ENCODE measurements around the gene ARHGEF7. TPM values are rescaled to one million over a fixed set of nuclear protein-coding genes. Genes with fewer than 3 reads are reported as not detected.

Gene ARHGEF7
- polyA plus RNA-seq, 1 experiment: 40.3 TPM

DNA sequence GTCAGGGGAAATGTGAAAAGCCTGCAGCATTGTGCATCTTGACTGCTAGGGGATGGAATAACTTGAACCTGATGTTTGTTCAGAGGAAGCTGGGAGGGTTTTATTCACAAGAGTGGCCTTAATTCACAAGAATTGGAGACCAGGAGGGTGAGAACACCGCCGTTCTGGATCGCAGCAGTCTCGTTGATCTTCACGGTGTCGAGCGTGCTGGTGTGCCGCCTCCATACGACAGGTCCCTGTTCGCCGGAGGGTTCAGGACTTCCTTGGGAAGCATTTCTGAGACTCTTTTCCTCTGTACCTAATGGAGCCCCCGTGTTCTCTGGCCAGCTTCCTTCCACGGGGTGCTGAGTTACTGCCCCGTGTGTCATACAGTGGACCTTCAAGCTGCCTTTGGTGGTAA lies 66.9 kb downstream of the ARHGEF7 start:
- DNase-seq (ENCODE audit: low read depth, low spot score): no peak
- POLR2A ChIA-PET: no interaction called here
- Histone ChIP-seq H3K9me3 (ENCODE audit: control insufficient read depth, insufficient read depth, low read length) (no peaks in the 10 kb centered on the region), H3K4me3 (ENCODE audit: low read depth, low read length) (no peak overlapping the region), H3K27me3 (ENCODE audit: control insufficient read depth, insufficient read depth, low read length) (no peaks in the 10 kb centered on the region), H3K27ac (ENCODE audit: low read depth, low read length) (no peak overlapping the region)
- TF ChIP-seq, protein P1, sequence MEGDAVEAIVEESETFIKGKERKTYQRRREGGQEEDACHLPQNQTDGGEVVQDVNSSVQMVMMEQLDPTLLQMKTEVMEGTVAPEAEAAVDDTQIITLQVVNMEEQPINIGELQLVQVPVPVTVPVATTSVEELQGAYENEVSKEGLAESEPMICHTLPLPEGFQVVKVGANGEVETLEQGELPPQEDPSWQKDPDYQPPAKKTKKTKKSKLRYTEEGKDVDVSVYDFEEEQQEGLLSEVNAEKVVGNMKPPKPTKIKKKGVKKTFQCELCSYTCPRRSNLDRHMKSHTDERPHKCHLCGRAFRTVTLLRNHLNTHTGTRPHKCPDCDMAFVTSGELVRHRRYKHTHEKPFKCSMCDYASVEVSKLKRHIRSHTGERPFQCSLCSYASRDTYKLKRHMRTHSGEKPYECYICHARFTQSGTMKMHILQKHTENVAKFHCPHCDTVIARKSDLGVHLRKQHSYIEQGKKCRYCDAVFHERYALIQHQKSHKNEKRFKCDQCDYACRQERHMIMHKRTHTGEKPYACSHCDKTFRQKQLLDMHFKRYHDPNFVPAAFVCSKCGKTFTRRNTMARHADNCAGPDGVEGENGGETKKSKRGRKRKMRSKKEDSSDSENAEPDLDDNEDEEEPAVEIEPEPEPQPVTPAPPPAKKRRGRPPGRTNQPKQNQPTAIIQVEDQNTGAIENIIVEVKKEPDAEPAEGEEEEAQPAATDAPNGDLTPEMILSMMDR (IDR thresholded peaks at IDR 0.05; ENCODE audit: low read depth, low read length): no peak
- CTCF ChIA-PET: no interaction called here

DNA sequence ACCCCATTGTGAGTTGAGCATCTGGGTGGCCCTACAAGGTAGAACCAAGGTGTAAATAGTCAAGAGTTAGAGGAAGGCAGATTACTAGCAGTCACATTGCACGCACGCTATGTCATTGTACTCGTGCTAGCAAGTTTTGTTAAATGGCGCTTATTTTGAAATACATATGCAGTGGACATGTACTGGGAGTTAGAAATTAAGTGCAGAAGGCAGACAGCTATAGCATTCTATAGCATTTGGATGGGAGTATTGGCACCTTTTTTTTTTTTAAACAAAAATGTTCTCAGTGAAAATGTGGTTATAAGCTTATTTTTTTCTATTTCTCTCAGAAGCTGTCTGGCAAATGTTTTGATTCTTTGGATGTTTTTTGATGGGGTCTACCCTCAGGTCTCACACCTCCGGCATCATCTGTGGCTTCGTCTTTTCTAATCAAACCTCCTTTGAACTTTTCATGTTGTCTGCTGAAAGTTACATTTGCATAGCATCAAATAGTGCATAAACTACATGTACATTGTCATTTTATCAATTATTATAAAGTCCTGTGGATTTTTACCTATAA lies 68.1 kb downstream of the ARHGEF7 start:
- TF ChIP-seq, protein P1 (IDR thresholded peaks at IDR 0.05; ENCODE audit: low read depth, low read length): no peak
- no peak overlapping the region for H3K27ac ChIP-seq (ENCODE audit: low read depth, low read length)
- no peak for DNase-seq (ENCODE audit: low read depth, low spot score)
- no peak overlapping the region for H3K4me3 ChIP-seq (ENCODE audit: low read depth, low read length)
- no peaks in the 10 kb centered on the region for H3K27me3 ChIP-seq (ENCODE audit: control insufficient read depth, insufficient read depth, low read length)
- ChIA-PET CTCF (no interaction called here), POLR2A (no interaction called here)
- H3K9me3 ChIP-seq (ENCODE audit: control insufficient read depth, insufficient read depth, low read length): no peaks in the 10 kb centered on the region

DNA sequence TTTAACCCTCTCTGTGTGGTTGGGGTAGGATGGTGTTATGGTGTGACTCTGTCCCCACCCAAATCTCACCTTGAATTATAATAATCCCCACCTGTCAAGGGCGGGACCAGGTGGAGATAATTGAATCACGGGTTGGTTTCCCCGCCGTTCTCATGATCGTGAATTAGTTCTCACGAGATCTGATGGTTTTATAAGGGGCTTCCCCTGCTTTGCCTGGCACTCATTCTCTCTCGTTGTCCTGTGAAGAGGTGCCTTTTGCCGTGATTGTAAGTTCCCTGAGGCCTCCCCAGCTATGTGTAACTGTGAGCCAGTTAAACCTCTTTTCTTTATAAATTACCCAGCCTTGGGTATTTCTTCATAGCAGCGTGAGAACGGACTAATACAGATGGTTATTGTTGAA lies 68.8 kb downstream of the ARHGEF7 start:
- H3K27ac ChIP-seq (ENCODE audit: low read depth, low read length): no peak overlapping the region
- no peaks in the 10 kb centered on the region for H3K9me3 ChIP-seq (ENCODE audit: control insufficient read depth, insufficient read depth, low read length)

DNA sequence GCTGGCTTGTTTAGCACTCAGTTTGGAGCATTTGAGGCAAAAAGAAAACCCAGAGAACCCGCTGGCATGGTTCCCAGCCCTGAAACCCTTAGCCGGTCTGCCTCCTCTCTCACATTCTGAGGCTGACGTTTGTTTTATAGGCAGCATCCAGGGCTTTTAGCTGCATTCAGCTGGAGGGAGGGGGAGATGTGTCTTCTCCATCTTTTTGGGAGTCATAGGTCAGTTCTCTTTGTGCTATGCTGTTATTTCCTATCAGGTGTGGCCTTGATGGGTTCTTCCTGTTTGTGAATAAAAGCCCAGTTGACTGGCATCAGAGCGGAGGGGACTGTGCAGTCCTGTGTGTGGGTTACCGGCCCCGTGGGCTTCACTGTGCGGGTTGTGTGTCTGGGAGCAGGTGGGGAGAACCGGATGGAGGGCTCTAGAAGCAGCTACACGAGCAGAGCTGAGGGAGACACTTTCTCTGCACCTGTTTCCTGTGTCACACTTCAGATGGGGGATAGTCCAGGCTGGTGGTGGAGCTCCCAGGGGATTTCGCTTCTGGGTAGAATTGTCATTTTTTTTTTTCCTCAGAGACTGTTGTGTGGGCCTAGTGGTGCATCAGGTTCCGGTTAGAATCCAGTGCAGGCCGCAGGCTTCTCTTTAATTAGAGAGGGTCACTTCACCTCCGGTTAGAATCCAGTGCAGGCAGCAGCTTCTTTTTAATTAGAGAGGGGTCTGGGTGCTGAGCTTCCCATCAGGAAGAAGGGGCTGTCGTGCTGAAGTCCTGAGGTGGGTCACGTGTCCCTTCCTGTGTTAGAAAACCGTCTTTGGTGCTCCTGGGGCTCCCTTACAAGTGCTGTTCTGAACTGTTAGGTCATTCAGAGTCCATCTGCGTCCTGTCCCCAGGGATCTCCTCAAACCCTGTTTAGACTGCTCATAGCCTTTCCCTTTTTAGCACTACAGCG lies 69.6 kb downstream of the ARHGEF7 start:
- no peaks in the 10 kb centered on the region for H3K27me3 ChIP-seq (ENCODE audit: control insufficient read depth, insufficient read depth, low read length)
- H3K9me3 ChIP-seq (ENCODE audit: control insufficient read depth, insufficient read depth, low read length): no peaks in the 10 kb centered on the region
- H3K27ac ChIP-seq (ENCODE audit: low read depth, low read length): peak overlapping the region; percentile 42
- no peak for DNase-seq (ENCODE audit: low read depth, low spot score)
- H3K4me3 ChIP-seq (ENCODE audit: low read depth, low read length): no peak overlapping the region
- ChIA-PET CTCF (no interaction called here), POLR2A (interaction anchor here (0.9 kb wide), 1 partner anchor 84 kb away, joined by 3 read pairs; no protein-coding TSS in a partner anchor)
- TF ChIP-seq, protein P1 (IDR thresholded peaks at IDR 0.05; ENCODE audit: low read depth, low read length): no peak

More for the DNA sequence above, 68.8 kb downstream of the ARHGEF7 start:
- ChIA-PET POLR2A (no interaction called here), CTCF (no interaction called here)
- no peak for DNase-seq (ENCODE audit: low read depth, low spot score)
- Histone ChIP-seq H3K27me3 (ENCODE audit: control insufficient read depth, insufficient read depth, low read length) (no peaks in the 10 kb centered on the region), H3K4me3 (ENCODE audit: low read depth, low read length) (no peak overlapping the region)
- TF ChIP-seq, protein P1 (IDR thresholded peaks at IDR 0.05; ENCODE audit: low read depth, low read length): no peak

DNA sequence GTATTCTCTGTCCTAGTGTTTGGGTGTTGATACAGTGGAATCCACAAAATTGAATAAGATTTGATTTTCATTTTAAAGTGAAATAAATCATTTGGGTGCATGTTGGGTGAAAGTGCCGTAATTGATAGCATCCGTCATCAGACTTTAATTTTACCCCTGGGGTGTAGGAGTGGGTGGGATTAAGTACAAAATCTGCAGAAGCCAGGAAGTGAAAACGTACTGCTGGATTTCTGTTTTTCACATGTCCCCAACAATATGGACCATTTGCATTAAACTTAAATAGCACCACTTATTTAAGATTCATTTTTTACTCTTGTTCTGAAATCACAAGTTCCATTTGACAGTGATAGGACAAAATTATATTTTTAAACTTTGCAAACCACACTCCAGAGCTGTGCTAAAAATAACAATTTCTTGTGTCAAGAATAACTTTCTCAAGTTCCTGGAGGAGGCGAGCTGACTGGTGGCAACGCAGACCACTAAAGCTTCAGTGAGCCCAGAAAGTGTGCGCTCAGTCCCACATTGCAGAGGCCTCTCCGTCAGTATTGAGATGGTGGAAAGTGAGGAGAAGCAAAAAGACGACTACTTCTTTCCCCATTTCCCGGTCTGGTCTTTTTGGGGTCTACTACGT lies 71.3 kb downstream of the ARHGEF7 start:
- CTCF ChIA-PET: no interaction called here
- TF ChIP-seq, protein P1 (IDR thresholded peaks at IDR 0.05; ENCODE audit: low read depth, low read length): no peak
- Histone ChIP-seq H3K4me3 (ENCODE audit: low read depth, low read length) (no peak overlapping the region), H3K27me3 (ENCODE audit: control insufficient read depth, insufficient read depth, low read length) (no peaks in the 10 kb centered on the region), H3K27ac (ENCODE audit: low read depth, low read length) (no peak overlapping the region), H3K9me3 (ENCODE audit: control insufficient read depth, insufficient read depth, low read length) (no peaks in the 10 kb centered on the region)
- no peak for DNase-seq (ENCODE audit: low read depth, low spot score)
- POLR2A ChIA-PET: no interaction called here

Data from AG04450 (cell line).